Activated T-helper 1 cell treated with Interleukin-2 at 50 U/mL for 16 hours (primary cell): ENCODE data around the gene CFAP20DC.

Experiments
- DNase-seq: peaks from one replicate; pipeline ENCODE4 v3.0.0-alpha.2; 2020; ENCODE audit warnings: low read depth

The CFAP20DC gene

DNA sequence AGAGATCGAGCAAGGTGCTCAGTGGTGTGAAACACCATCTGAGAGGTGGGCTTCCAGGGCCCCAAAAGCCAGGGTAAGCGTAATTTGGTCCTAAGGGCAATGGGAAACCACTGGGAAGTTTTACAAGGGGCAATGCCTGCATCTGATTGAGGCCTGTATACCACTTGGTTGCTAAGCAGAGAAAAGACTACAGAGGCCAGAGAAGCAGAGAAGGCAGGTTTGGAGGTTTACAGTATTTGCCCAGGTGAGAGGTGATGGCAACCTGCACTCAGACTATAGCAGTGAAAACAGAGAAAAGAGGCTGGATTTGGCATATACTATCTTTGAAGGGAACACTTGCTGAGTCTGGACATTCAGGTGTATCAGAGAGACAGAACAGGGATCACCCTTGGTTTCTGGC lies 249.8 kb downstream of the CFAP20DC start:
- DNase-seq, result no peak

- DNase-seq, result no peak
Measured at GRCh38 chr3:58799271-58799670, 250.6 kb downstream of the CFAP20DC start.

DNA sequence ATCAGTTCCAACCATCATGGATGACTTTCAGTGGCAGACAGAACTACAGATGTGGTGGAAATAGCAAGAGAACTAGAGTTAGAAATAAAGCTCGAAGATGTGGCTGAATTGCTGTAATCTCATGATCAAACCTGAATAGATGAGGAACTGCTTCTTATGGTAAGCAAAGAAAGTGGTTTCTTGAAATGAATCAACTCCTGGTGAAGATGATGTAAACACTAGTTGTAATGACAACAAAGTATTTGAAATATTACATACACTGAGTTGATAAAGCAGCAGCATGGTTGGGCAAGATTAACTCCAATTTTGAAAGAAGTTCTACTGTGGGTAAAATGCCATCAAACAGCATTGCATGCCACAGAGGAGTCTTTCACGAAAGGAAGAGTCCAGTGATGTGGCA lies 251.5 kb downstream of the CFAP20DC start:
- no peak for DNase-seq

- no peak for DNase-seq
Measured at GRCh38 chr3:58794750-58795149, 255.1 kb downstream of the CFAP20DC start.

- DNase-seq, result no peak
Measured at GRCh38 chr3:58793938-58794337, 255.9 kb downstream of the CFAP20DC start.

DNA sequence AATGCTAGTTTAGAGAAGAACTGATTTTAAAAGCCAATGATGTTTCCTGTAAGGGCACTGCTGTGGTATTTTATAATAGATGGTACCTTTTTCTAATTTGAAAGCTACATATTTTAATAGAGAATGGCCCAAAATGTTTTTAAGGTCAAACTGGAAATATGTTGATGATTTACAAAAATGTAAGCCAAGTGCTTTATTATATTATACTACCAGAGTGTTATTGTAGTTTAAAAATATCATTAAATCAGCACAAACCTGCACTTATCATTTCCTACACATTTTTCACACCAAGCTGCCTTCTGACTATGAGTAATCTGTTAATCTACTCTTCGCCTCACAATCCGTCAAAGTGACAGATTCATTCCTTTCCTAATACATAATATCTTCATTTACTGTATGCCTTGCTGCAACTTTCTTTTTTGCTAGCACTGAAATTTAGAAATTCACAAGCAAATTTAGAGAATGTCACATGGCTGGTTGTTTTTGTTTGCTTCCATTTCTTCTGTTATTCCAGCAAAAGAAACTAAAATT lies 256.8 kb downstream of the CFAP20DC start:
- DNase-seq, result no peak

DNA sequence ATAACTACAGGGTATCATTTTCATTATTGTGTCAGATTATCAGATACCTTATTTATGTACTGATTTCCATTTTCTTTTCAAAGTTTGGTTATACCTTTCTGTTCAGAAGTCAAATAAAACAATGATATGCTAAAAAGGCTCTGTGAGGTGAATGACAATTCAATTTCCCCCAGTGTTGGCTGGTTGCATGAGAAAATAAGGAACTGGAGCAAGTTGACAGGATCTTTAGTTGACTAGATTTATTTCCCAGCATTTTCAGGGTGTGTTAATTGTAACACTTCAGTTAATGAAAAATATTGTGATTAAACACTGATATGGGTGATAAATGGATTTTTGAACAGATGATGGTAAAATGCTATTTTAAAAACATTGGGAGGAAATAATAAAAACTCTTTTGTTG lies 260.4 kb downstream of the CFAP20DC start:
- DNase-seq, result no peak

- no peak for DNase-seq
Measured at GRCh38 chr3:58784888-58785287, 264.9 kb downstream of the CFAP20DC start.

- DNase-seq, result no peak
Measured at GRCh38 chr3:58784425-58784824, 265.4 kb downstream of the CFAP20DC start.

DNA sequence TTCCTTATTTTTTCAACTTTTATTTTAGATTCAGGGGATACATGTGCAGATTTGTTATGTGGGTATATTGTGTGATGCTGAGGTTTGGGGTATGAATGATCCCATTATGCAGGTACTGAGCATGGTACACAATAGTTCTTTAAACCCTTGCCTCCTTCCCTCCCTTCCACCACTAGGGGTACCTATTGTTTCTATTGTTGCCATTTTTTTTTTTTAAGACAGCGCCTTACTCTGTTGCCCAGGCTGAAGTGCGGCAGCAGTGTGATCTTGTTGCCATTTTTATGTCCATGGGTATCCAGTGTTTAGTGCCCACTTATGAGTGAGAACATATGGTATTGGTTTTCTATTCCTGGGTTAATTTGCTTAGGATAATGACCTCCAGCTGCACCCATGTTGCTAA lies 266.0 kb downstream of the CFAP20DC start:
- DNase-seq, result no peak

GRCh38 chr3:58779934-58780333 lies 269.9 kb downstream of the CFAP20DC start:
- no peak for DNase-seq

DNA sequence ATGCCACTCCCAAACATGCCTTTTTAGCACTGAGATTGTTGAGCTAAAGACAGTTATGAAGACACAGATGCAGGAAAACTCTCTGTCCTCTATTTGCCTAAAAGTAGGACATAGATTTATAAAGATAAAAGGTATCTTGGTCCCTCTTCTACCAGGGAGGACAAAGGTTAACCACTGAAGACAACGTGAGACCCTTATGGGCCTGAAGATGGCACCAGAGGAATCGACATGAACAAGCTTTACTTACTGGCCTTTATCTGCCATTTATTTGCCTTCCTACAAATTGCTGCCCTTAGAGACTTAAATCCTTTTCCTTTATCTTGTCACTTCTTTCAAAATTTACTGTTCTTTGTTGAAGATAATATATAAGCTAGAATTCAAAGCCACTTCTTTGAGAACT lies 273.6 kb downstream of the CFAP20DC start:
- DNase-seq, result no peak

- DNase-seq, result no peak
Measured at GRCh38 chr3:58772462-58772861, 277.4 kb downstream of the CFAP20DC start.

DNA sequence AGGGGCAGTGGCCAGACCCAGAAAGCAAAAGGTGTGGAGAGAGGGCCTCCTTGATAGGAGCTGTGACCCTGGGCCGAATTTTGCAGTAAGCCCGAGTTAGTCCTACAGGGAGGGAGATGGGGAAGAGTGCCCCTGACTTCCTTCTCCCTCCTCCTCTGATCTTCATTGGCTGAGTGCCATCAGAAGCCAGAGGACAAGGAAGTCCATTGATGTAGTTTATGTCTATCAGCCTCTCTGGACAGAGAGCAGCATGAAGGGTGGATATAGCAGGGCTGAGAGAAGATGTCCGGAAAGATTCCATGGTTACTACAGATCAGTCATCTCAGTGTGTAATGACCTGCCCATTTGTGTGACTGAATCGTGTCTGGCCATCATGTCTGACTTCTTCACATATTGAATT lies 280.8 kb downstream of the CFAP20DC start:
- DNase-seq, result no peak

DNA sequence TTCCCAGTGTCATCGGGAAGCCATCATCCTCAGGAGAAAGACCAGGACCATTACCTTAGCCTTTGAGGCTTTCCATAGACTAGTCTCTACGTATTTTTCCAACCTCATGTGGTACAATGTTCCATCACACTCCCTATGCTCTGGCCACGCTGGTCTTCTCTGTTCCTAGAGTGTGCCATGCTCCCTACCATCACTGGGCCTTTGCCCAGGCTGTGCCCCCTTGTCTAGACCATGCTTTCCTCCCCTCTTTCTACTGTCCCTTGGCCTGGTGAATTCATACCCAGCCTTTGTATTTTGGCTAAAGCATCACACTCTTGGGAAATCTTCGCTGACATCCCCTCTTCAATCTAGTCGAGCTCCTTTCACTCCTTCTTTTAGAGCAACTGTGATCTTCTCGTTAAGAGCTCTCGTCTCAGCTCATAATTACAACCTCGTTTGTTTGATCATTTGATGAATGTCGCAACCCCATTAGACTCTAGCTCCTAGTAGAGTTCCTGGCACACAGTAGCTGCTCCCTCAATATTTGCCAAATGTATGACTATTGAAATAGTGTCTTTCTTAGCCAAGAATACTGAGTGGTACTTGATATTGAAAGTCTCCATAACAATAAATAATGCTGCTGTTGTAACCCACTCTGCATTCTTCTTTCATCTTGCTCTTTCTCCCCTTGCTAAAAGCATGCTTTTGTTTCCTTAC lies 283.1 kb downstream of the CFAP20DC start:
- DNase-seq, result no peak

- no peak for DNase-seq
Measured at GRCh38 chr3:58755150-58755549, 294.7 kb downstream of the CFAP20DC start.

GRCh38 chr3:58754074-58754473 lies 295.8 kb downstream of the CFAP20DC start:
- DNase-seq, result no peak

GRCh38 chr3:58751882-58752567 lies 297.8 kb downstream of the CFAP20DC start:
- DNase-seq, result no peak

DNA sequence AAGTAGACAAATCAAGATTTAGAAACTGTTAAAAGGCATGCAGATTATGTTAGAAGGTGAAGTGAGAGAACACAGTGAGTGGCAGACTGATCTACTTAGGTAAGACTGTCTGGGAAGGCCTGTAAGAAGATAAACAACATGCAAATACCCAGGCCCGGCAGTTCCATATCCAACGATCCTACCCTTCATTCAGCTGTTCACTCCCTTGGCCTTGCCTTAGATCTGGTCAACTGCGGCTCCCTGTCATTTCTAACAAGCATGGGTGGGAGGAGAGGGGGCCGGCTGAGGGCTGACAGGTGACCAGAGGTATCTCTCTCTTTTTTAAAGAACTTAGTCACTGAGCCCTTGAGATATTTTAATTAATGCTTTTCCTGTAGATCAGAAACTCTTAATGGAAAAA lies 298.6 kb downstream of the CFAP20DC start:
- no peak for DNase-seq

DNA sequence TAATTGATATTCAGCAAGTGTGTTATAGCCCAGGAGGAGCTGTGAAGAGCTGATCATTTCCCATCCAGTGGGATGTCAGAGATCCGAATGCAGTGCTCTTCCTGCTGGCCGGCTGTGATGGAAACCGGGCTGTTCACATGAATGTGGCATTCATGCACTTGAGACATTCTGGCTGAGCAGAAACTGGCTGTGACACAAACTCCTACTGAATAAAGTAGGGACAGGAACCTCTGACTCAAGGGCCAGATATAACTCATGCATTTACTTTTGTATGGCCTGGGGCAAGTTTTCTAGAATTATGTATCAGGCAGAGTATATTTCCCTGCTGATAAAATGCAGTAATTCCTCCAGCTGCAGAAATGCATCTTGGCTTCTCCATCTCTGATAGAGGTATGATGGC lies 299.9 kb downstream of the CFAP20DC start:
- DNase-seq, result no peak

DNA sequence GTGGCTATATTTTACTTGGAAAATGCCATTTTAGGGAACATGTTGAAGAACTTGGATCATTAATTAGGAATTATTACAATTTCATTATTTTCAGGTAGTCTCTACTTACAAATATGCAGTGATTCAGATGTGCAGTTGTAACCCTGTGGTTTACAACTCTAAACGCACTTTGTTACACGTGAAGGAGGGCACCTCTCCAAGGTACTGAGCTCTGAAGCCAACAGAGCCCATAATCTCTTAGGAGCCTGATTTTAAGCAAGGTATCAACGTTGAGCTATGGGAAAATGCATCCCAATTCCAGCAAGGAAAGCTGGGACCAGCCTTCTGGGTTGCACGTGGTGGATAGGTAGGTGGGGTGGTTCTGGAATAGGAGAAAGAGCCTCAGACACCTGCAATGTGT lies 301.8 kb downstream of the CFAP20DC start:
- DNase-seq, result no peak

DNA sequence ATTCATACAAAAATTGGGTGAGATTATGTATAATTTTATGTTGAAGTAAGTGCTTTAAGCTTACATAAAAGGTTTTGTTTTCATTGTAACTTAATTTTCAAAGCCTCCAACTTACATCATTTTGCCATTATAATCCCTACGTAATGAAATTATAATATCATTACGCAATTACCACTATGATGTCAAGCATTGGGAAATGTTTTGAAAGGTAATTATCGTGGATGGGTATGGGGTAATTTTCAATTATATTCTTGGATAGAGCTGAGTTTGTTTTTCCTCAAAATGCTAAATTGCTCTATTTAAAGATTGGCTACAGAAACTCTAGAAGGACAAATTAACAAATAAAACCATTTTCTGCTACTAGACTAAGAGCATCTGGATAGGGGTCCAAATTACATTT lies 303.1 kb downstream of the CFAP20DC start:
- DNase-seq, result no peak

GRCh38 chr3:58743296-58743695 lies 306.5 kb downstream of the CFAP20DC start:
- DNase-seq, result no peak

GRCh38 chr3:58742239-58742638 lies 307.6 kb downstream of the CFAP20DC start:
- DNase-seq, result no peak
